KOPT-K1 (cell line): Measurements from ENCODE around the gene PCDHA7.
"Not testable (repeated sequence)": the region's sequence is repeated elsewhere in the genome, so short reads cannot be mapped to it uniquely, and the experiment has no call there.

Source experiments
- H3K27ac ChIP-seq: fragments of 200-600 bp; sonication (generic); 2 replicates; pipeline ENCODE4 v1.5.1; 2016; ENCODE audit warnings: antibody characterized with exemption, mild to moderate bottlenecking, low read depth, low read length; ENCODE audit not compliant: poor library complexity, severe bottlenecking
- H3K36me3 ChIP-seq: fragments of 200-600 bp; sonication (generic); 2 replicates; pipeline ENCODE4 v1.5.1; 2017; ENCODE audit warnings: antibody characterized with exemption, mild to moderate bottlenecking, low read length, moderate library complexity; ENCODE audit not compliant: insufficient read depth
- H3K9me3 ChIP-seq: fragments of 200-600 bp; sonication (generic); 2 replicates; pipeline ENCODE4 v1.5.1; 2017; ENCODE audit warnings: antibody characterized with exemption, low read length, mild to moderate bottlenecking; ENCODE audit not compliant: insufficient read depth, poor library complexity, severe bottlenecking

Gene PCDHA7

GRCh38 chr5:140833993-140834392, at the start of gene PCDHA7:
TSS of gene PCDHA7 (plus strand) at chr5:140834269. CDS start at chr5:140834384, 115 bp downstream.
- Histone ChIP-seq H3K36me3 (no peaks in the 10 kb centered on the region), H3K27ac (no peak within 1 kb of the TSS), H3K9me3 (no peaks in the 10 kb centered on the region)

- Histone ChIP-seq H3K9me3 (peaks cover 45% of the 10 kb centered on the region), H3K36me3 (no peaks in the 10 kb centered on the region), H3K27ac (no peak within 1 kb of the TSS)
Observed at GRCh38 chr5:140785905-140786686, 48.0 kb upstream of the PCDHA7 start, which contains the start of gene PCDHA1. TSS of gene PCDHA1 (plus strand) at chr5:140786140.

GRCh38 chr5:140787422-140787821, 46.6 kb upstream of the PCDHA7 start:
- peaks cover 39% of the 10 kb centered on the region for H3K9me3 ChIP-seq

GRCh38 chr5:140787849-140788504, 46.1 kb upstream of the PCDHA7 start:
- H3K36me3 ChIP-seq, H3K27ac ChIP-seq: not testable (repeated sequence)
- peaks cover 33% of the 10 kb centered on the region for H3K9me3 ChIP-seq

More at GRCh38 chr5:140787422-140787821, 46.6 kb upstream of the PCDHA7 start:
- not testable (repeated sequence) for H3K27ac ChIP-seq, H3K36me3 ChIP-seq

GRCh38 chr5:140791089-140791488, 43.0 kb upstream of the PCDHA7 start:
- peaks cover 18% of the 10 kb centered on the region for H3K9me3 ChIP-seq
- no peak overlapping the region for H3K27ac ChIP-seq

GRCh38 chr5:140794595-140795258, 39.3 kb upstream of the PCDHA7 start, which contains the start of gene PCDHA2:
TSS of gene PCDHA2 (plus strand) at chr5:140794852.
- Histone ChIP-seq H3K36me3 (no peaks in the 10 kb centered on the region), H3K9me3 (no peaks in the 10 kb centered on the region), H3K27ac (no peak within 1 kb of the TSS)

More at GRCh38 chr5:140791089-140791488, 43.0 kb upstream of the PCDHA7 start:
- H3K36me3 ChIP-seq, result no peaks in the 10 kb centered on the region

- no peak overlapping the region for H3K27ac ChIP-seq
- H3K9me3 ChIP-seq, result no peaks in the 10 kb centered on the region
- H3K36me3 ChIP-seq, result no peaks in the 10 kb centered on the region
Observed at GRCh38 chr5:140795259-140795641, 38.8 kb upstream of the PCDHA7 start.

GRCh38 chr5:140796072-140796717, 37.9 kb upstream of the PCDHA7 start:
- not testable (repeated sequence) for H3K27ac ChIP-seq, H3K36me3 ChIP-seq, H3K9me3 ChIP-seq

GRCh38 chr5:140796718-140797095, 37.4 kb upstream of the PCDHA7 start:
- no peaks in the 10 kb centered on the region for H3K36me3 ChIP-seq
- H3K27ac ChIP-seq, result no peak overlapping the region
- no peaks in the 10 kb centered on the region for H3K9me3 ChIP-seq

- Histone ChIP-seq H3K9me3 (no peaks in the 10 kb centered on the region), H3K27ac (no peak within 1 kb of the TSS), H3K36me3 (no peaks in the 10 kb centered on the region)
Observed at GRCh38 chr5:140800816-140801493, 33.1 kb upstream of the PCDHA7 start, which contains the start of gene PCDHA3. TSS of gene PCDHA3 (plus strand) at chr5:140801057.

- no peak overlapping the region for H3K27ac ChIP-seq
- H3K9me3 ChIP-seq, result no peaks in the 10 kb centered on the region
- H3K36me3 ChIP-seq, result no peaks in the 10 kb centered on the region
Observed at GRCh38 chr5:140801494-140801841, 32.6 kb upstream of the PCDHA7 start.

- H3K36me3 ChIP-seq, H3K27ac ChIP-seq, H3K9me3 ChIP-seq: not testable (repeated sequence)
Observed at GRCh38 chr5:140802381-140802780, 31.7 kb upstream of the PCDHA7 start.

- H3K36me3 ChIP-seq, result no peaks in the 10 kb centered on the region
- no peak overlapping the region for H3K27ac ChIP-seq
- H3K9me3 ChIP-seq, result no peaks in the 10 kb centered on the region
Observed at GRCh38 chr5:140802781-140803271, 31.2 kb upstream of the PCDHA7 start.
